Tracheal epithelial cell (primary cell): ENCODE results near the gene SRD5A2. TPM values are rescaled to one million over a fixed set of nuclear protein-coding genes. Genes with fewer than 3 reads are reported as not detected.

Experiments used
- total RNA-seq: library from RNA; depleted of rRNA; stranded (reverse); fragments of >200 nt; gene quantifications from 2 replicates; pipeline ENCODE4 v1.2.1, GENCODE V29; 2014

SRD5A2 gene, protein sequence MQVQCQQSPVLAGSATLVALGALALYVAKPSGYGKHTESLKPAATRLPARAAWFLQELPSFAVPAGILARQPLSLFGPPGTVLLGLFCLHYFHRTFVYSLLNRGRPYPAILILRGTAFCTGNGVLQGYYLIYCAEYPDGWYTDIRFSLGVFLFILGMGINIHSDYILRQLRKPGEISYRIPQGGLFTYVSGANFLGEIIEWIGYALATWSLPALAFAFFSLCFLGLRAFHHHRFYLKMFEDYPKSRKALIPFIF
- not detected in 2 replicates for total RNA-seq

DNA sequence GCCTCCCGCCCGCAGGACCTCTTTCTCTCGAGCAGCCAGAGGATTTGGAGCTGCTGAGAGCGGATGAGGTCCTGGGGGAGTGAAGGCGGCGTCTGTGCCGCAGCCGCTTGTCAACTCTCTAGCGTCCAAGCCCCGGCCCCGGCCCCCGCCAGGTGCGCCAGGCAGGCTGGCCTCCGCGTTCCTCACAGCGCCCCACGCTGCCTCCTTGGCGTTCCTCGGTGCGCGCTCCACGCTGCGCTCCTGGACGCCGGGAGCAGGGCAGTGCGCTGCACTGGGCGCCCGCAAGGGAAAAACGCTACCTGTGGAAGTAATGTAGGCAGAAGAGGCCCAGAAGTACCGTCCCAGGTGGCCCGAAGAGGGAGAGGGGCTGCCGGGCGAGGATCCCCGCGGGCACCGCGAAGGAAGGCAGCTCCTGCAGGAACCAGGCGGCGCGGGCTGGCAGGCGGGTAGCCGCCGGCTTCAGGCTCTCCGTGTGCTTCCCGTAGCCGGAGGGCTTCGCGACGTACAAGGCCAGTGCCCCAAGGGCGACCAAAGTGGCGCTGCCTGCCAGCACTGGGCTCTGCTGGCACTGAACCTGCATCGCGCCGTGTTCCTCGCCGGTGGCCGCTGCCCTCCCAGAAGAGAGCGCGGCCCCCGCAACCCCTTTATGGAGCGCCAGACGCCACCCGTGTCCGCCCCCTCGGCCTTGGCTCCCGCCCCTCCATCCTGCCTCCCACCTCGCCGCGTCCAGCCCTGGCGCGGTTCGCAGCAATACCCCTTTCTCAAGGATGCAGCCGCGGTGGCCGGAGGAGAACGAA lies at the start of gene SRD5A2:
Gene SRD5A2 (minus strand): TSS at position 618 of the 797 bp plus-strand sequence. CDS start 38 bp downstream, at position 580.

Other genes with a start within 250 kb of the SRD5A2 start
- gene XDH, start 166.2 kb downstream of the SRD5A2 start, total RNA-seq, result 3.2 and 11.3 TPM in 2 replicates